Measurements from ENCODE around the gene HSPA9.

HSPA9 gene

DNA sequence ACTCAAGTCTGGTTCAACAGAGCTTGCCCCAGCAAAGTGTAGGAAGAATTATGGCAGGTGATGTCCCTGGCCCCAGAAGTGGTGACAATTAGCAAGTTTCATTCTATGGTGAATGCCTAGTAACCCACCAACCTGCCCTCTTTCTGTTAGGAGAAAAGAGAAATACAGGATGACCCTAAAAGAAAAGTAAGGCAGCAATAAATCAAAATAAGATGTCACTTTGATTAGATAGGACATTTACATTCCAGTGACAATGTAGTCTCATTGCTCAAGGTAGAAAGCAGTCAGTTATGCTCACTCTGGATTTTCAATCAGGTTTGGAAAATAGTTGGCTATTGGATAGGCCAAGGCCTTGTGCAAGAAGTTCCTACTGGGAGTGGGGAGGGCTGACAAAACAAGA lies 5.6 kb upstream of the HSPA9 start:
- H3K4me3 ChIP-seq (ENCODE audit: low read length) = no peak overlapping the region
- TF ChIP-seq, protein P1, sequence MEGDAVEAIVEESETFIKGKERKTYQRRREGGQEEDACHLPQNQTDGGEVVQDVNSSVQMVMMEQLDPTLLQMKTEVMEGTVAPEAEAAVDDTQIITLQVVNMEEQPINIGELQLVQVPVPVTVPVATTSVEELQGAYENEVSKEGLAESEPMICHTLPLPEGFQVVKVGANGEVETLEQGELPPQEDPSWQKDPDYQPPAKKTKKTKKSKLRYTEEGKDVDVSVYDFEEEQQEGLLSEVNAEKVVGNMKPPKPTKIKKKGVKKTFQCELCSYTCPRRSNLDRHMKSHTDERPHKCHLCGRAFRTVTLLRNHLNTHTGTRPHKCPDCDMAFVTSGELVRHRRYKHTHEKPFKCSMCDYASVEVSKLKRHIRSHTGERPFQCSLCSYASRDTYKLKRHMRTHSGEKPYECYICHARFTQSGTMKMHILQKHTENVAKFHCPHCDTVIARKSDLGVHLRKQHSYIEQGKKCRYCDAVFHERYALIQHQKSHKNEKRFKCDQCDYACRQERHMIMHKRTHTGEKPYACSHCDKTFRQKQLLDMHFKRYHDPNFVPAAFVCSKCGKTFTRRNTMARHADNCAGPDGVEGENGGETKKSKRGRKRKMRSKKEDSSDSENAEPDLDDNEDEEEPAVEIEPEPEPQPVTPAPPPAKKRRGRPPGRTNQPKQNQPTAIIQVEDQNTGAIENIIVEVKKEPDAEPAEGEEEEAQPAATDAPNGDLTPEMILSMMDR (conservative IDR thresholded peaks at IDR 0.05; ENCODE audit: low read depth, low read length) = no peak
- DNase-seq (ENCODE audit: low read depth) = no peak

DNA sequence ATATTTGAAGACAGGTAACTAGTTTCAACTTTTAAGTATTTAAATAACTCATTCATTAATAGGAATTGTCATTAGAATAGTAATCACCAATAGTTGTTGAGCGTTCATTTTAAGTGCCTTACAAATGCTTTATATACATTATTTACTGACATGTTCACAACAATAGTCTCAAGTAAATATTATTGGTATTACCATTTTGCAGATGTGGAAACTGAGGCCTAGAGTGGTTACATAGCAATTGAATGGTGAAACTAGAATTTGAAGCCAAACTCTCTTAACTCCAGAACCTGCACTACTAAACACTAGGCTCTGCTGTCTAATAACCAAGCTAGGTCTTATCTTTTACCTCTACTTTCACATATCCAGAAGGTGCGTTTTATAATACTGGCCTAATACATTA lies 4.8 kb upstream of the HSPA9 start:
- DNase-seq (ENCODE audit: low read depth) = no peak
- no peak overlapping the region for H3K4me3 ChIP-seq (ENCODE audit: low read length)
- TF ChIP-seq, protein P1 (conservative IDR thresholded peaks at IDR 0.05; ENCODE audit: low read depth, low read length) = no peak

DNA sequence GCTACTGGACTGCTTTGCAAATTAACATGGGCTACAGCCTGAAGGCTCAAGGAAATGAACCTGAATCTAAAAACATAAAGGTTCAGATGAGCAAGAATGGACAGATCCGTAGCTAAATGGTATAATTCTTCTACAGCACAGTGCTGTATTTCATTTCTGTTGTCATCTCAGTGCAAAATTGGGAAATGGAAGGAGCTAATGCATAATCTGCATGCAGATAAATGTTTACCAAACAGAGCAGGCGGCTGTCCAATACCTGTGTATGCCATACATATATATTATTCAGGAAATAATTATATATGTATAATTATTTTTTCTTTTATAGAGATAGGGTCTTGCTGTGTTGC lies 4.3 kb upstream of the HSPA9 start:
- DNase-seq (ENCODE audit: low read depth) = no peak
- no peak overlapping the region for H3K4me3 ChIP-seq (ENCODE audit: low read length)
- TF ChIP-seq, protein P1 (conservative IDR thresholded peaks at IDR 0.05; ENCODE audit: low read depth, low read length) = no peak

DNA sequence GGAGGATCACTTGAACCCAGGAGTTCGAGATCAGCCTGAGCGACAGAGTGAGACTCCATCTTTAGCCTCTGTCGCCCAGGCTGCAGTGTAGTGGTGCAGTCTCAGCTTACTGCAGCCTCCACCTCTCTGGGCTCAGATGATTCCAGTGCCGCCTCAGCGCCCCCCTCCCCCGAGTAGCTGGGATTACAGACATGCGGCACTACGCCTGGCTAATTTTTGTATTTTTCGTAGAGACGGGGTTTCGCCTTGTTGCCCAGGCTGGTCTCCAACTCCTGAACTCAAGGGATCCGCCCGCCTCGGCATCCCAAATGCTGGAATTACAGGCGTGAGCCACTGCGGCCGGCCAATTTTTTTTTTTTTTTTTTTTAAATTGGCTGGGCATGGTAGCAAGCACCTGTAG lies 2.3 kb upstream of the HSPA9 start:
- no peak overlapping the region for H3K4me3 ChIP-seq (ENCODE audit: low read length)
- TF ChIP-seq, protein P1 (conservative IDR thresholded peaks at IDR 0.05; ENCODE audit: low read depth, low read length) = no peak
- no peak for DNase-seq (ENCODE audit: low read depth)

DNA sequence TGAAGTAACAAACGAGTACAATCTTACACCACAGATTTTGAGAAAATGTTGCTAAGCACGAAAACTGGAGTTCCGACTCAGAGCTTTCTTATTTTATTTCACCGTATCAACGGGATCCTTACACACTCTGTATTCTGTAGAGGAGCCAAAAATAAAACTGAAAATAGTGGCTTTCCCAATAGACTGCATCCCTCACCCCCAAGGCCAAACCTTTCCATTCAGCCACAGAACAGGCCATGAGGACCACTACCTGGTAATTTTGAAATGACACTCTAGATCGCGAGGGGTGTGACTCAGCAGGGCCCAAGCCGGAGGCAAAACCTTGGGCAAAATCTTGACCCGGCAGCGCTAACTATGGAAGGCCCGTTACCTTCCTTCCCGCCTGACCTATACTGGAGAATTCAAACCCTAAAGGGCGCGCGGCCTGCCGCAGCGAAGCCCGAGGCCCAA lies 432 bp downstream of the HSPA9 start:
- peak overlapping the region; percentile 86 for H3K4me3 ChIP-seq (ENCODE audit: low read length)
- no peak for DNase-seq (ENCODE audit: low read depth)
- TF ChIP-seq, protein P1 (conservative IDR thresholded peaks at IDR 0.05; ENCODE audit: low read depth, low read length) = no peak

- TF ChIP-seq, protein P1 (conservative IDR thresholded peaks at IDR 0.05; ENCODE audit: low read depth, low read length) = no peak
- DNase-seq (ENCODE audit: low read depth) = no peak
- H3K4me3 ChIP-seq (ENCODE audit: low read length) = peak overlapping the region; percentile 86
These were observed 1.1 kb downstream of the HSPA9 start for GRCh38 chr5:138573949-138574670.

- no peak overlapping the region for H3K4me3 ChIP-seq (ENCODE audit: low read length)
- TF ChIP-seq, protein P1 (conservative IDR thresholded peaks at IDR 0.05; ENCODE audit: low read depth, low read length) = no peak
These were observed 2.0 kb downstream of the HSPA9 start for GRCh38 chr5:138573223-138573622.

More at GRCh38 chr5:138573223-138573622, 2.0 kb downstream of the HSPA9 start:
- DNase-seq (ENCODE audit: low read depth) = no peak

All from retinal pigment epithelial cell (primary cell).